Lower lobe of right lung (tissue), 2 donors: ENCODE measurements around the gene XPR1. TPM values are rescaled to one million over a fixed set of nuclear protein-coding genes. Genes with fewer than 3 reads are reported as not detected.

Source experiments
- ATAC-seq, 2 donors: fragments of 200-7000 bp; cut with Tn5 transposase; one replicate each; pipeline ENCODE4 v1.9.1; 2020 to 2022; ENCODE audit warnings: mild to moderate bottlenecking in 2 of 2, moderate library complexity in 2 of 2
- DNase-seq: peaks from one replicate; pipeline ENCODE4 v3.0.0-alpha.2; 2020
- H3K27ac ChIP-seq: fragments of 200-600 bp; one replicate; pipeline ENCODE4 v1.8.0; 2022
- H3K27me3 ChIP-seq: fragments of 200-600 bp; one replicate; pipeline ENCODE4 v1.8.0; 2022; ENCODE audit warnings: low read depth
- H3K36me3 ChIP-seq: fragments of 200-600 bp; one replicate; pipeline ENCODE4 v1.8.0; 2022; ENCODE audit warnings: mild to moderate bottlenecking
- H3K4me1 ChIP-seq: fragments of 200-600 bp; one replicate; pipeline ENCODE4 v1.8.0; 2022
- H3K4me3 ChIP-seq: fragments of 200-600 bp; one replicate; pipeline ENCODE4 v1.8.0; 2022; ENCODE audit warnings: mild to moderate bottlenecking
- H3K9me3 ChIP-seq: fragments of 200-600 bp; one replicate; pipeline ENCODE4 v1.8.0; 2022
- CTCF ChIP-seq: fragments of 200-600 bp; IDR thresholded peaks from one replicate; pipeline ENCODE4 v1.8.0; 2022; ENCODE audit warnings: antibody characterized with exemption, mild to moderate bottlenecking
- intact Hi-C: fragments of 100-400 bp; cut with DNase I; formaldehyde crosslinking; loops from one replicate; pipeline ENCODE4 v1.11.0; 2022
- total RNA-seq: library from RNA; stranded (reverse); fragmentation: NEBNext Ultra II Directional; extraction: Animal tissue kit (Norgen Biotek cat#: 25700); gene quantifications from one replicate; pipeline ENCODE4 v1.2.1, GENCODE V29; 2021
- donor health status: DM: no; HTN: yes; CAD: no; lungs with severe emphysema.

XPR1 gene
- total RNA-seq, 1 donor from 2014 or later, result 21.1 TPM

- ATAC-seq, result no peak
- Histone ChIP-seq H3K9me3 (peaks cover 19% of the 10 kb centered on the region), H3K4me1 (no peaks in the 10 kb centered on the region), H3K36me3 (no peaks in the 10 kb centered on the region), H3K27me3 (no peaks in the 10 kb centered on the region), H3K4me3 (no peak overlapping the region), H3K27ac (no peak overlapping the region)
- intact Hi-C loops, result no loop called here
- no peak for TF ChIP-seq CTCF
- DNase-seq, result no peak
Measured at GRCh38 chr1:180743868-180744267, 112.0 kb downstream of the XPR1 start.

- TF ChIP-seq CTCF, result no peak
- H3K36me3 ChIP-seq, result no peaks in the 10 kb centered on the region
- no peaks in the 10 kb centered on the region for H3K27me3 ChIP-seq
- no peaks in the 10 kb centered on the region for H3K4me1 ChIP-seq
- peaks cover 19% of the 10 kb centered on the region for H3K9me3 ChIP-seq
- DNase-seq (no peak), ATAC-seq (no peak)
- no peak overlapping the region for H3K4me3 ChIP-seq
- intact Hi-C loops, result no loop called here
- no peak overlapping the region for H3K27ac ChIP-seq
Measured at GRCh38 chr1:180745098-180745497, 113.3 kb downstream of the XPR1 start.

GRCh38 chr1:180751921-180752320 lies 120.1 kb downstream of the XPR1 start:
- no peaks in the 10 kb centered on the region for H3K9me3 ChIP-seq
- intact Hi-C loops, result no loop called here
- no peak for TF ChIP-seq CTCF
- no peak overlapping the region for H3K27ac ChIP-seq
- H3K4me3 ChIP-seq, result no peak overlapping the region
- no peaks in the 10 kb centered on the region for H3K36me3 ChIP-seq
- DNase-seq (no peak), ATAC-seq (no peak)
- no peaks in the 10 kb centered on the region for H3K4me1 ChIP-seq
- H3K27me3 ChIP-seq, result no peaks in the 10 kb centered on the region

GRCh38 chr1:180754453-180754852 lies 122.6 kb downstream of the XPR1 start:
- Histone ChIP-seq H3K9me3 (no peaks in the 10 kb centered on the region), H3K4me3 (no peak overlapping the region), H3K36me3 (no peaks in the 10 kb centered on the region), H3K27me3 (no peaks in the 10 kb centered on the region), H3K4me1 (no peaks in the 10 kb centered on the region), H3K27ac (no peak overlapping the region)
- TF ChIP-seq CTCF, result no peak
- DNase-seq, result no peak
- no peak for ATAC-seq
- intact Hi-C loops, result no loop called here

- ATAC-seq (no peak), DNase-seq (no peak)
- Histone ChIP-seq H3K4me3 (no peak overlapping the region), H3K27me3 (no peaks in the 10 kb centered on the region), H3K9me3 (no peaks in the 10 kb centered on the region), H3K27ac (no peak overlapping the region), H3K4me1 (peaks cover 3% of the 10 kb centered on the region), H3K36me3 (no peaks in the 10 kb centered on the region)
- no peak for TF ChIP-seq CTCF
- intact Hi-C loops, result no loop called here
Measured at GRCh38 chr1:180757657-180758056, 125.8 kb downstream of the XPR1 start.

GRCh38 chr1:180762796-180763195 lies 131.0 kb downstream of the XPR1 start:
- intact Hi-C loops, result no loop called here
- ATAC-seq (no peak), DNase-seq (no peak)
- no peak for TF ChIP-seq CTCF
- Histone ChIP-seq H3K27me3 (no peaks in the 10 kb centered on the region), H3K36me3 (no peaks in the 10 kb centered on the region), H3K27ac (no peak overlapping the region), H3K4me1 (peaks cover 16% of the 10 kb centered on the region), H3K9me3 (no peaks in the 10 kb centered on the region), H3K4me3 (no peak overlapping the region)
